ACHN (cell line): ENCODE measurements around the gene MINK1.

ENCODE experiments used
- DNase-seq: peaks from one replicate; pipeline ENCODE4 v3.0.0-alpha.2; 2015
- in situ Hi-C: cut with HindIII; loops from 2 replicates; pipeline ENCODE4 v1.10.0; 2017; ENCODE audit warnings: low sequenced_read_pairs, low pct_ligation_motif_present, low pct_unique_long_range_greater_than_20kb

Gene MINK1

GRCh38 chr17:4833178-4833940 is at the start of gene MINK1:
MINK1 (plus strand) TSS chr17:4833340; CDS start chr17:4833584, 244 bp downstream.
- DNase-seq: peak; percentile 97
- in situ Hi-C loops: no loop called here

- in situ Hi-C loops: no loop called here
- DNase-seq: no peak
These were observed 47.6 kb upstream of the MINK1 start for GRCh38 chr17:4785311-4786105.

- in situ Hi-C loops: no loop called here
- no peak for DNase-seq
These were observed 47.0 kb upstream of the MINK1 start, which contains the start of gene VMO1 for GRCh38 chr17:4786106-4786511. VMO1 (minus strand) TSS chr17:4786364; CDS start chr17:4786352, 12 bp downstream.

- in situ Hi-C loops: no loop called here
- no peak for DNase-seq
These were observed 46.6 kb upstream of the MINK1 start for GRCh38 chr17:4786516-4786915.

- DNase-seq: no peak
- in situ Hi-C loops: no loop called here
These were observed 44.9 kb upstream of the MINK1 start for GRCh38 chr17:4788159-4788806.

- in situ Hi-C loops: no loop called here
- no peak for DNase-seq
These were observed 44.1 kb upstream of the MINK1 start, which contains the start of gene GLTPD2 for GRCh38 chr17:4788807-4789700. GLTPD2 (plus strand) TSS chr17:4788964; CDS start chr17:4789012, 48 bp downstream.

- no peak for DNase-seq
- in situ Hi-C loops: no loop called here
These were observed 43.5 kb upstream of the MINK1 start for GRCh38 chr17:4789701-4789950.

GRCh38 chr17:4789951-4790704 is 43.0 kb upstream of the MINK1 start:
- peak; percentile 92 for DNase-seq
- in situ Hi-C loops: no loop called here

- DNase-seq: no peak
- in situ Hi-C loops: no loop called here
These were observed 42.4 kb upstream of the MINK1 start for GRCh38 chr17:4790705-4791088.

GRCh38 chr17:4795168-4795567 is 38.0 kb upstream of the MINK1 start:
- no peak for DNase-seq

GRCh38 chr17:4796552-4796920 is 36.6 kb upstream of the MINK1 start:
- in situ Hi-C loops: no loop called here

More at GRCh38 chr17:4795168-4795567, 38.0 kb upstream of the MINK1 start:
- in situ Hi-C loops: no loop called here

GRCh38 chr17:4800462-4801196 is 32.5 kb upstream of the MINK1 start:
- in situ Hi-C loops: no loop called here
- no peak for DNase-seq

More at GRCh38 chr17:4796552-4796920, 36.6 kb upstream of the MINK1 start:
- DNase-seq: peak; percentile 57

- in situ Hi-C loops: no loop called here
- no peak for DNase-seq
These were observed 30.9 kb upstream of the MINK1 start, which contains the start of gene C17orf114 for GRCh38 chr17:4802228-4802627. C17orf114 (minus strand) TSS chr17:4802328.

GRCh38 chr17:4806456-4806776 is 26.7 kb upstream of the MINK1 start:
- in situ Hi-C loops: no loop called here
- DNase-seq: peak; percentile 23

GRCh38 chr17:4806777-4807604 is 26.1 kb upstream of the MINK1 start, which contains the start of gene PLD2:
PLD2 (plus strand) TSS chr17:4807152; CDS start chr17:4807773, 621 bp downstream.
- in situ Hi-C loops: no loop called here
- DNase-seq: peak; percentile 88

- DNase-seq: no peak
- in situ Hi-C loops: no loop called here
These were observed 25.3 kb upstream of the MINK1 start for GRCh38 chr17:4807605-4808377.
